H9 (cell line): ENCODE data around the gene ATP6V0A1. TPM values are rescaled to one million over a fixed set of nuclear protein-coding genes. Genes with fewer than 3 reads are reported as not detected.

Experiments
- DNase-seq: peaks from one replicate; pipeline ENCODE4 v3.0.0-alpha.2; 2017
- H2AFZ ChIP-seq: one replicate; pipeline ENCODE4 v1.6.1; 2013; ENCODE audit warnings: mild to moderate bottlenecking, low read length, control low read depth, moderate library complexity
- H2AK5ac ChIP-seq: 2 replicates; pipeline ENCODE4 v1.6.1; 2013; ENCODE audit warnings: low read length, control low read depth, mixed read lengths; ENCODE audit not compliant: insufficient read length
- H2BK120ac ChIP-seq: one replicate; pipeline ENCODE4 v1.6.1; 2013; ENCODE audit warnings: low read depth, mild to moderate bottlenecking, low read length, control low read depth, inconsistent platforms; ENCODE audit not compliant: poor library complexity, severe bottlenecking
- H2BK12ac ChIP-seq: 2 replicates; pipeline ENCODE4 v1.6.1; 2013; ENCODE audit warnings: low read length, control low read depth, mixed read lengths, low read depth; ENCODE audit not compliant: insufficient read length
- H2BK15ac ChIP-seq: 2 replicates; pipeline ENCODE4 v1.6.1; 2013; ENCODE audit warnings: low read depth, low read length, control low read depth
- H2BK20ac ChIP-seq: one replicate; pipeline ENCODE4 v1.6.1; 2013; ENCODE audit warnings: low read depth, mild to moderate bottlenecking, low read length, control low read depth, inconsistent platforms; ENCODE audit not compliant: poor library complexity, severe bottlenecking
- H2BK5ac ChIP-seq: 2 replicates; pipeline ENCODE4 v1.6.1; 2013; ENCODE audit warnings: low read length, control low read depth, mixed read lengths; ENCODE audit not compliant: insufficient read length
- H3K14ac ChIP-seq: 2 replicates; pipeline ENCODE4 v1.6.1; 2013; ENCODE audit warnings: low read length, control low read depth; ENCODE audit not compliant: insufficient read depth
- H3K18ac ChIP-seq: 2 replicates; pipeline ENCODE4 v1.6.1; 2013; ENCODE audit warnings: low read depth, mild to moderate bottlenecking, mixed read lengths, low read length, control low read depth; ENCODE audit not compliant: insufficient read length
- H3K23ac ChIP-seq: 2 replicates; pipeline ENCODE4 v1.6.1; 2013; ENCODE audit warnings: low read length, control low read depth, mixed read lengths, low read depth; ENCODE audit not compliant: insufficient read length
- H3K23me2 ChIP-seq: 2 replicates; pipeline ENCODE4 v1.6.1; 2013; ENCODE audit warnings: low read depth, mild to moderate bottlenecking, mixed read lengths, low read length, control low read depth; ENCODE audit not compliant: insufficient read length, poor library complexity, severe bottlenecking
- H3K27ac ChIP-seq: 2 replicates; pipeline ENCODE4 v1.5.1; 2013; ENCODE audit warnings: low read length, control low read depth, mixed read lengths, low read depth; ENCODE audit not compliant: insufficient read length
- H3K27me3 ChIP-seq: 2 replicates; pipeline ENCODE4 v1.6.1; 2013; ENCODE audit warnings: low read length, control low read depth, inconsistent platforms; ENCODE audit not compliant: insufficient read depth
- H3K4ac ChIP-seq: 2 replicates; pipeline ENCODE4 v1.6.1; 2013; ENCODE audit warnings: low read depth, mild to moderate bottlenecking, control low read depth, inconsistent platforms, low read length, moderate library complexity
- H3K4me1 ChIP-seq: 2 replicates; pipeline ENCODE4 v1.6.1; 2013; ENCODE audit warnings: low read length, control low read depth, inconsistent platforms; ENCODE audit not compliant: insufficient read depth
- H3K4me2 ChIP-seq: 2 replicates; pipeline ENCODE4 v1.6.1; 2013; ENCODE audit warnings: low read length, control low read depth, mixed read lengths; ENCODE audit not compliant: insufficient read length, insufficient read depth
- H3K56ac ChIP-seq: 2 replicates; pipeline ENCODE4 v1.6.1; 2013; ENCODE audit warnings: low read depth, mild to moderate bottlenecking, mixed read lengths, low read length, control low read depth; ENCODE audit not compliant: insufficient read length
- H3K79me1 ChIP-seq: 2 replicates; pipeline ENCODE4 v1.6.1; 2013; ENCODE audit warnings: low read depth, mild to moderate bottlenecking, moderate library complexity, low read length, control low read depth, inconsistent platforms; ENCODE audit not compliant: insufficient read depth, poor library complexity, severe bottlenecking
- H3K79me2 ChIP-seq: 2 replicates; pipeline ENCODE4 v1.6.1; 2013; ENCODE audit warnings: low read length, control low read depth, inconsistent platforms; ENCODE audit not compliant: insufficient read depth
- H3K9ac ChIP-seq: 2 replicates; pipeline ENCODE4 v1.6.1; 2013; ENCODE audit warnings: low read length, control low read depth, mixed read lengths; ENCODE audit not compliant: insufficient read length; ENCODE audit errors: extremely low read depth
- H3K9me3 ChIP-seq: one replicate; pipeline ENCODE4 v1.6.1; 2013; ENCODE audit warnings: low read depth, low read length, inconsistent platforms; ENCODE audit not compliant: control insufficient read depth
- H3T11ph ChIP-seq: one replicate; pipeline ENCODE4 v1.6.1; 2013; ENCODE audit warnings: mild to moderate bottlenecking, low read length, control low read depth, inconsistent platforms
- H4K20me1 ChIP-seq: one replicate; pipeline ENCODE4 v1.6.1; 2013; ENCODE audit not compliant: control insufficient read depth, insufficient read length, insufficient read depth
- H4K5ac ChIP-seq: 2 replicates; pipeline ENCODE4 v1.6.1; 2013; ENCODE audit warnings: low read depth, mild to moderate bottlenecking, mixed read lengths, low read length, control low read depth; ENCODE audit not compliant: insufficient read length
- H4K8ac ChIP-seq: replicated peaks from 2 replicates; pipeline ENCODE4 v1.6.1; 2013; ENCODE audit warnings: low read length, control low read depth, mixed read lengths, low read depth; ENCODE audit not compliant: insufficient read length
- H4K91ac ChIP-seq: 2 replicates; pipeline ENCODE4 v1.6.1; 2013; ENCODE audit warnings: low read depth, mild to moderate bottlenecking, moderate library complexity, mixed read lengths, low read length, control low read depth; ENCODE audit not compliant: insufficient read length
- H3K27ac Mint-ChIP-seq, 3 experiments: 2 replicates in 2 of 3; 3 replicates in 1 of 3; pipeline ENCODE4 v1.8.0; 2020 to 2021; ENCODE audit warnings: mixed read lengths in 3 of 3, mild to moderate bottlenecking in 1 of 3, moderate library complexity in 1 of 3
- H3K27me3 Mint-ChIP-seq: 2 replicates; pipeline ENCODE4 v1.8.0; 2021; ENCODE audit warnings: low read depth, mild to moderate bottlenecking, moderate library complexity, mixed read lengths
- H3K36me3 Mint-ChIP-seq, 3 experiments: 2 replicates in 2 of 3; 3 replicates in 1 of 3; pipeline ENCODE4 v1.8.0; 2020 to 2021; ENCODE audit warnings: low read depth in 3 of 3, mixed read lengths in 3 of 3; ENCODE audit not compliant: insufficient read depth in 1 of 3
- H3K4me1 Mint-ChIP-seq, 2 experiments: 2 replicates each; pipeline ENCODE4 v1.8.0; 2020; ENCODE audit warnings: mixed read lengths in 2 of 2
- H3K4me3 Mint-ChIP-seq, 2 experiments: 2 replicates in 1 of 2; 3 replicates in 1 of 2; pipeline ENCODE4 v1.8.0; 2020 to 2021; ENCODE audit warnings: mild to moderate bottlenecking in 2 of 2, mixed read lengths in 2 of 2, moderate library complexity in 1 of 2
- H3K9me3 Mint-ChIP-seq, 2 experiments: 2 replicates in 1 of 2; 3 replicates in 1 of 2; pipeline ENCODE4 v1.8.0; 2020; ENCODE audit warnings: mild to moderate bottlenecking in 2 of 2, mixed read lengths in 2 of 2, moderate library complexity in 1 of 2
- CTCF ChIP-seq: fragments of 200-600 bp; sonication (generic); conservative IDR thresholded peaks from 3 replicates; pipeline ENCODE4 v1.8.0; 2021; ENCODE audit warnings: antibody characterized with exemption, mild to moderate bottlenecking
- WGBS: extraction: QIAGEN DNeasy Blood & Tissue Kit; methylation state at CpG from one replicate; pipeline ENCODE4 v1.1.7; 2013; ENCODE audit warnings: missing lambda C conversion rate, low lambda C conversion rate, mixed read lengths; ENCODE audit not compliant: insufficient read length; ENCODE audit errors: extremely low coverage; 5-methylcytosine and 5-hydroxymethylcytosine counted together
- total RNA-seq: library from RNA; stranded (reverse); gene quantifications from 2 replicates; pipeline ENCODE4 v1.2.1, GENCODE V29; 2021

Gene ATP6V0A1
- total RNA-seq, 1 experiment from 2014 or later: 54.1 TPM

GRCh38 chr17:42502926-42503325 lies 44.2 kb downstream of the ATP6V0A1 start:
- H3K27ac ChIP-seq: no peak overlapping the region
- no peak overlapping the region for H2AK5ac ChIP-seq
- H3K4me2 ChIP-seq: no peak overlapping the region
- Mint-ChIP-seq H3K4me3 (no peak overlapping the region), H3K27me3 (no peaks in the 10 kb centered on the region), H3K36me3 (peaks cover 3 to 66% (median 39%) of the 10 kb centered on the region in 3 experiments; a peak in 6 of 7 replicates), H3K9me3 (no peaks in the 10 kb centered on the region), H3K27ac (no peak overlapping the region), H3K4me1 (no peaks in the 10 kb centered on the region)
- H3K18ac ChIP-seq: no peak overlapping the region
- H2BK120ac ChIP-seq: no peak overlapping the region
- WGBS: no CpG with 5 or more reads among the region's 1 CpG
- H4K5ac ChIP-seq: no peak overlapping the region
- no peaks in the 10 kb centered on the region for H3K27me3 ChIP-seq
- no peak overlapping the region for H3K56ac ChIP-seq
- H2BK20ac ChIP-seq: no peak overlapping the region
- H2BK12ac ChIP-seq: no peak overlapping the region
- no peaks in the 10 kb centered on the region for H3K4me1 ChIP-seq
- no peak overlapping the region for H4K8ac ChIP-seq
- no peak for TF ChIP-seq CTCF
- no peaks in the 10 kb centered on the region for H3K79me2 ChIP-seq
- no peak overlapping the region for H3K14ac ChIP-seq
- no peak overlapping the region for H2AFZ ChIP-seq
- no peaks in the 10 kb centered on the region for H3K79me1 ChIP-seq
- no peak overlapping the region for H2BK15ac ChIP-seq
- H2BK5ac ChIP-seq: no peak overlapping the region
- no peak overlapping the region for H3T11ph ChIP-seq
- H3K9me3 ChIP-seq: no peaks in the 10 kb centered on the region
- H3K23ac ChIP-seq: no peak overlapping the region
- DNase-seq: no peak
- H3K4ac ChIP-seq: no peak overlapping the region
- no peak overlapping the region for H4K91ac ChIP-seq
- no peak overlapping the region for H3K9ac ChIP-seq
- no peaks in the 10 kb centered on the region for H3K23me2 ChIP-seq
- no peaks in the 10 kb centered on the region for H4K20me1 ChIP-seq
